A549 (cell line): Measurements from ENCODE around the gene MRPS24.

Experiments
- EHF ChIP-seq: fragments of 250-450 bp; sonication (Bioruptor Pico); IDR thresholded peaks from 2 replicates; pipeline ENCODE4 v1.5.0; 2020; ENCODE audit warnings: mild to moderate bottlenecking
- EP300 ChIP-seq, 2 experiments: fragments of >200 bp; sonication (Bioruptor Twin); formaldehyde crosslinking; IDR thresholded peaks; 2 replicates in 1 of 2; 3 replicates in 1 of 2; pipeline ENCODE4 v1.6.1; 2016 to 2017
- TF ChIP-seq, protein P1 (sequence below): fragments of >200 bp; sonication (Bioruptor Twin); formaldehyde crosslinking; IDR thresholded peaks from 3 replicates; pipeline ENCODE4 v1.5.1; 2016

DNA sequence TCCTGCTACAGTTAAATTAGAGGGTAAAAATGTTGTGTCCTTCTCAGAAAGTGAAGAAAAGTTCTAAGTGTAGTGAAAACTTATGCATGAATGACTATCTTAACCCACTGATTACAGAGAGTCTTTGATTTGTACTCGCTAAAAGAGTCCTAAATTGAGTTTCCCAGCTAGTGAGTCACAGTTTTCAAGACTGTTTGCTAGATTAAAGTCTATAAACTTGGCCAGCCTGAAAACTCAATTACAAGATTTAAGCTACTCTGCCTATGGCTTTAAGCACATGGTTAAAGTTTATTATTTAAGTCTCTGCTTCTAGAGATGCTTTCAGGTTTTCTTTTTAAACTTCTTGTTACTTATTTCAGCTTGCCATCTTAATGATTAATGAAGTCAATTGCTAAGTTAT lies 44.4 kb downstream of the MRPS24 start:
- TF ChIP-seq EP300 (IDR thresholded peaks at IDR 0.05), result no peak
- no peak for TF ChIP-seq EHF
- TF ChIP-seq, protein P1, sequence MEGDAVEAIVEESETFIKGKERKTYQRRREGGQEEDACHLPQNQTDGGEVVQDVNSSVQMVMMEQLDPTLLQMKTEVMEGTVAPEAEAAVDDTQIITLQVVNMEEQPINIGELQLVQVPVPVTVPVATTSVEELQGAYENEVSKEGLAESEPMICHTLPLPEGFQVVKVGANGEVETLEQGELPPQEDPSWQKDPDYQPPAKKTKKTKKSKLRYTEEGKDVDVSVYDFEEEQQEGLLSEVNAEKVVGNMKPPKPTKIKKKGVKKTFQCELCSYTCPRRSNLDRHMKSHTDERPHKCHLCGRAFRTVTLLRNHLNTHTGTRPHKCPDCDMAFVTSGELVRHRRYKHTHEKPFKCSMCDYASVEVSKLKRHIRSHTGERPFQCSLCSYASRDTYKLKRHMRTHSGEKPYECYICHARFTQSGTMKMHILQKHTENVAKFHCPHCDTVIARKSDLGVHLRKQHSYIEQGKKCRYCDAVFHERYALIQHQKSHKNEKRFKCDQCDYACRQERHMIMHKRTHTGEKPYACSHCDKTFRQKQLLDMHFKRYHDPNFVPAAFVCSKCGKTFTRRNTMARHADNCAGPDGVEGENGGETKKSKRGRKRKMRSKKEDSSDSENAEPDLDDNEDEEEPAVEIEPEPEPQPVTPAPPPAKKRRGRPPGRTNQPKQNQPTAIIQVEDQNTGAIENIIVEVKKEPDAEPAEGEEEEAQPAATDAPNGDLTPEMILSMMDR, result no peak
